GM12891 (cell line): ENCODE measurements around the gene PACSIN2.
A peak's percentile ranks its signal among the peaks of the same experiment; 100 is the strongest.

Source experiments
- DNase-seq: peaks from one replicate; pipeline ENCODE4 v3.0.0; 2011; ENCODE audit warnings: low spot score; ENCODE audit not compliant: insufficient read length
- FAIRE-seq: peaks from 2 replicates; lab custom pipeline; 2011; peaks lifted over from hg19 to GRCh38; lab: Jason Lieb, UNC
- PAX5 ChIP-seq: IDR thresholded peaks from 2 replicates; pipeline ENCODE4 v1.6.1; 2011; ENCODE audit warnings: low read length, moderate library complexity, mild to moderate bottlenecking; ENCODE audit not compliant: insufficient read depth, severe bottlenecking
- POLR2A ChIP-seq: IDR thresholded peaks from 2 replicates; pipeline ENCODE4 v1.6.1; 2011; ENCODE audit warnings: low read depth, low read length, control low read depth
- POLR2AphosphoS5 ChIP-seq: IDR thresholded peaks from 2 replicates; pipeline ENCODE4 v1.6.1; 2011; ENCODE audit warnings: low read depth, low read length, control low read depth
- POU2F2 ChIP-seq: IDR thresholded peaks from 2 replicates; pipeline ENCODE4 v1.6.1; 2011; ENCODE audit warnings: low read depth, mild to moderate bottlenecking, control low read depth, low read length, moderate library complexity
- SPI1 ChIP-seq: IDR thresholded peaks from 2 replicates; pipeline ENCODE4 v1.6.1; 2011; ENCODE audit warnings: low read depth, low read length, control low read depth
- TAF1 ChIP-seq: IDR thresholded peaks from 2 replicates; pipeline ENCODE4 v1.6.1; 2011; ENCODE audit warnings: low read depth, low read length, control low read depth

The PACSIN2 gene

DNA sequence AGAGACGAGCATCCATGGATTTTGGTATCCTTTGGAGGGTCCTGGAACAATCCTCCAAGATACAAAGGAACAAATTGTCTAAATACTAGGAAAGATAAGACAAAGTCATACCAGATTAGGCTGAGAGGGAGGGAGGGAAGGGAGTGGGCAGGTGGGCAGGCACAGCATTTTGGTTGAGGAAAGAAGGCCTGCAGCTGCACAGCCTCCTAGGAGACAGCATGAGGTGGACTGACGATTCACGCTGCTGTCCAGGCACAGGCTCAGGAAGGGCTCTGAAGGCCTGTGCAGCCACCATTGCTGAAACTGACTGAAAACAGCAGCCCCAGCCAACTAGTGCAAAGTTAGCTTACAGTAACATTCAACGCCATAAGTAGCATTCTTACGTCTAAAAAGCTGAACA lies 64.7 kb downstream of the PACSIN2 start:
- DNase-seq (no peak), FAIRE-seq (no peak)
- TF ChIP-seq POU2F2 (no peak), POLR2A (no peak), PAX5 (no peak), SPI1 (no peak), POLR2AphosphoS5 (no peak)

- DNase-seq (no peak), FAIRE-seq (no peak)
- TF ChIP-seq SPI1 (no peak), TAF1 (no peak), POLR2A (no peak)
Measured at GRCh38 chr22:42949159-42949558, 65.8 kb downstream of the PACSIN2 start.

- no peak for DNase-seq
- FAIRE-seq: no peak
- TF ChIP-seq TAF1 (no peak), POLR2AphosphoS5 (no peak), POU2F2 (no peak), SPI1 (no peak), PAX5 (no peak), POLR2A (no peak)
Measured at GRCh38 chr22:42948294-42948693, 66.7 kb downstream of the PACSIN2 start.

DNA sequence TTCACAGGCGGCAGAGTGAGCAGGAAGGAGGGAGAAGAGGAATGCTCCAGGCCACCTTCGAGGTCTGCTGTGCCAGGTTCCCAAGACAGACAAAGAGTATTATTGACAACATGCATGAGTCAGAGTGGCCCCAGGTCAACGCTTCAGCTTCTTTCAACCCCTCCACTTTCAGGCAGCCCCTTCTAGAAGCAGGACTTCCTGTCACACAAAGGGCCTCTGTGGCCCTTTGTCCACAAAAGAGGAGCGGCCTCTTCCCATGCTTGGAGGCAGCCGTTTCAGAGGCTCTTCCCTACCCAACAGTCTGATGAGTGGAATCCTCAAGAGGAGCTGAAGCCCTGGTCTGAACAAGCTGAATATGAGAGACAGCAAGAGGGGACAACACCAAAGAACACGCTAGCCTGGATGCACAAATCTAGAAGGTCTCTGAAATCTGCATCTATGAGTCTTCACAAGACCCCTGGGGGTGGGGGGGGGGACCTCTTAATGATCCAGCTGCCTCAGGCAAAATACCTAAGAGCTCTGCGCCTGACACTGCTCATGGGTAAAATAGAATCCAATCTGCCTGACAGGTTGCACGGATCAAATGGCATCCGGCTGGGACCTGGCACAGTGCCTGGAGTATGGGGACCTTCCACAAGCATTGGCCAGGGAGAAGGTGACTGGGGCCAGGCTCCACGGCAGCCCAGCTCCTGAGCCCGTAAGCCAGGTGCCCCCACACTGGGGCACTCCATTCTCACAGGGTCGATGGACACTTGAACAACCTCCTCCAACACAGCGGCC lies 67.5 kb downstream of the PACSIN2 start:
- no peak for DNase-seq
- no peak for FAIRE-seq
- TF ChIP-seq SPI1: 0 out of 2 replicates have a peak, but pooled peaks have one; percentile 9
- no peak for TF ChIP-seq POU2F2

- DNase-seq: no peak
- FAIRE-seq: peak; percentile 75
- TF ChIP-seq POLR2A (no peak), SPI1 (no peak), PAX5 (no peak), POLR2AphosphoS5 (no peak), POU2F2 (no peak)
Measured at GRCh38 chr22:42946546-42947198, 68.3 kb downstream of the PACSIN2 start.

GRCh38 chr22:42945736-42946135 lies 69.2 kb downstream of the PACSIN2 start:
- DNase-seq (no peak), FAIRE-seq (peak; percentile 77)
- TF ChIP-seq POLR2AphosphoS5 (no peak), POU2F2 (no peak), SPI1 (no peak), POLR2A (no peak), PAX5 (no peak), TAF1 (no peak)

GRCh38 chr22:42945027-42945426 lies 69.9 kb downstream of the PACSIN2 start:
- no peak for DNase-seq
- FAIRE-seq: no peak
- TF ChIP-seq SPI1: no peak
- no peak for TF ChIP-seq POU2F2
- no peak for TF ChIP-seq TAF1
- TF ChIP-seq POLR2A: no peak
- TF ChIP-seq PAX5: no peak
- no peak for TF ChIP-seq POLR2AphosphoS5

GRCh38 chr22:42944409-42944808 lies 70.5 kb downstream of the PACSIN2 start:
- FAIRE-seq (no peak), DNase-seq (no peak)
- TF ChIP-seq POLR2AphosphoS5 (no peak), POLR2A (no peak), TAF1 (no peak), PAX5 (no peak), POU2F2 (no peak), SPI1 (no peak)

DNA sequence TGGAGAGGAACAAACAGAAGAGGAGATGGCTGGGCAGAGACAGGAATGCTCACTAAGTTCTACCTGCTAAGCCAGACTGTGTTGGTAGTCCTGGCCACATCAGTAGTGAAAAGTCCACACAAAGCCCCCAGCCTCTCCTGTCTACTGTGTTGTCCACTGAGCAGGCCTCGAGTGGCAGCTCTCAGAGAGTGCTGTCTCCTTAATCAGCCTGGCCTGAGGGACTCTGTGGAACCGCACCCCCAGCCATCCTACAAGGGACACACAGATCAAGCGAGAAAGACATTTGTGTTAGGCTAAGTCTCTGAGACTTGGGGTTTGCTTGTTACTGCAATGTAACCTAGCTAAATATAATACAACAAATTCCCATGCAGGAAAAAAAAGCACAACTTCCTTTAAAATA lies 71.0 kb downstream of the PACSIN2 start:
- no peak for FAIRE-seq
- no peak for TF ChIP-seq POU2F2

DNA sequence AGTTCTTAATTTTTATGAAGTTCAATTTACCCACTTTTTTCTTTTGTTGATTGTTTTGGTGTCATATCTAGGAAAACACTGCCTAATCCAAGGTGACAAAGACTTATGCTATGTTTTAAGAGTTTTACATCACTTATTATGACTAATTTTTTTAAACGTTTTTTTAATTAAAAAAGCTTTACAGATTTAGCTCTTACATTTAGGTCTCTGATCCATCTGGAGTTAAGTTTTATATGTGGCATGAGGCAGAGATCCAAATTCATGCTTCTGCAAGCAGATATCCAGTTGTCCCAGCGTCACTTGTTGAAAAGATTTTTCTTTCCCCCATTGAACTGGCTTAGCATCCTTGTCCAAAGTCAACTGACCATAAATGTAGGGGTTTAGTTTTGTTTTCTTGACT lies 72.6 kb downstream of the PACSIN2 start:
- FAIRE-seq (no peak), DNase-seq (no peak)
- TF ChIP-seq PAX5 (no peak), TAF1 (no peak), POLR2AphosphoS5 (no peak), SPI1 (no peak), POLR2A (no peak), POU2F2 (no peak)

More for the DNA sequence above, 71.0 kb downstream of the PACSIN2 start:
- DNase-seq: no peak
